T-helper 1 cell treated with Interleukin-12 subunit alpha and Interleukin-12 subunit beta and Interleukin-4 antibody, amounts not matched to agents 30 μg/mL and 1 μg/mL, for 36 hours (primary cell): ENCODE results near the gene MNX1.
A peak's percentile ranks its signal among the peaks of the same experiment; 100 is the strongest.

Source experiments
- H3K27ac Mint-ChIP-seq: one replicate; pipeline ENCODE4 v1.8.0; 2021; ENCODE audit warnings: mild to moderate bottlenecking, mixed read lengths
- H3K27me3 Mint-ChIP-seq: one replicate; pipeline ENCODE4 v1.8.0; 2021; ENCODE audit warnings: low read depth, mixed read lengths
- H3K36me3 Mint-ChIP-seq: one replicate; pipeline ENCODE4 v1.8.0; 2021; ENCODE audit warnings: low read depth, mixed read lengths
- H3K4me1 Mint-ChIP-seq: one replicate; pipeline ENCODE4 v1.8.0; 2021; ENCODE audit warnings: low read depth, mixed read lengths
- H3K4me3 Mint-ChIP-seq: one replicate; pipeline ENCODE4 v1.8.0; 2021; ENCODE audit warnings: mild to moderate bottlenecking, moderate library complexity, mixed read lengths
- H3K9me3 Mint-ChIP-seq: one replicate; pipeline ENCODE4 v1.8.0; 2021; ENCODE audit warnings: mixed read lengths

MNX1 gene

DNA sequence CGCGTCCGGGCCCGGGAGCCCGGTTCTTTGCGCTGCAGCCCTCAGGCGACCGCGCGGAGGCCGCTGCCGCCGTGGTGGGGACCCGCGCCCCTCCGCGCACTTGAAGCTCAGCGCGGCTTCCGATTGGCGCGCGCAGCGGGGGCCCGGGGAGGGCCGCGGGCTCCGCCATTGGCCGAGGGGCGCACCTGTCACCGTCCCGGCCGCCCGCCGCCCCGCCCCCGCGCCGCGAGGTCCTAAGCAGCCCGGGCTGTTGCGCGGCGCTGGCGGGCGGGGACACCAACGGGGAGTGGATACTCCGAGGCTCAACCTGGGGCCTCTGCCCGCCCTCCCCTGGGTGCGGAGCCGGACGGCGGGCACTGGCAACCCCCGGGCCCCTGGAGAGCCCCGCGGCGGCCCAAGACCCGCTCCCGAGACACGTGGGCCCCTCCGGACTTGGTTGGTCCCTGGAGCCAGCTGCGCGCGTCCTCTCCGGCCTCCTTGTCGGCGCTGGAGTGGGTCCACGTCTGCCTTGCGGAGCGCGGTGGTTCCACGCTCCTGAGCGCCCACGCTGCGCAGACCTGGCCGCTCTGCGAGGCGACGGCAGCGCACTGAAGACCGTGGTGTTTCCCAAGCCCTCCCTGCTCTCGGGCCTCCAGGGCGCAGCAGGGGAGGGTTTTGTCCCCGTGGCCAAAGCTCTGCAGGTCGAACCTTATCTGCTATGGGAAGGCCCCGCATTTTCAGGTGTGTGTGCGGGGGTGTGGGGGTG is at the start of gene MNX1:
Gene MNX1 (minus strand): TSS at position 76 of the 745 bp plus-strand sequence. CDS start 313 bp downstream, outside the sequence.
- peak within 1 kb of the TSS; percentile 31 for H3K4me3 Mint-ChIP-seq
- peaks cover 6% of the 10 kb centered on the region for H3K4me1 Mint-ChIP-seq
- peaks cover 83% of the 10 kb centered on the region for H3K27me3 Mint-ChIP-seq
- H3K9me3 Mint-ChIP-seq, result no peaks in the 10 kb centered on the region
- H3K27ac Mint-ChIP-seq, result no peak within 1 kb of the TSS
- no peaks in the 10 kb centered on the region for H3K36me3 Mint-ChIP-seq

GRCh38 chr7:157059534-157059933 is 49.1 kb upstream of the MNX1 start:
- no peak overlapping the region for H3K27ac Mint-ChIP-seq
- H3K9me3 Mint-ChIP-seq, result peaks cover 23% of the 10 kb centered on the region
- H3K4me3 Mint-ChIP-seq, result no peak overlapping the region
- no peaks in the 10 kb centered on the region for H3K27me3 Mint-ChIP-seq
- H3K4me1 Mint-ChIP-seq, result no peaks in the 10 kb centered on the region
- H3K36me3 Mint-ChIP-seq, result no peaks in the 10 kb centered on the region

GRCh38 chr7:157058701-157059100 is 48.2 kb upstream of the MNX1 start:
- Mint-ChIP-seq H3K36me3 (no peaks in the 10 kb centered on the region), H3K4me3 (no peak overlapping the region), H3K27ac (no peak overlapping the region), H3K9me3 (peaks cover 20% of the 10 kb centered on the region), H3K27me3 (peaks cover under 1% of the 10 kb centered on the region), H3K4me1 (no peaks in the 10 kb centered on the region)

- Mint-ChIP-seq H3K36me3 (no peaks in the 10 kb centered on the region), H3K4me1 (no peaks in the 10 kb centered on the region), H3K27ac (no peak overlapping the region), H3K27me3 (peaks cover 6% of the 10 kb centered on the region), H3K9me3 (peaks cover 14% of the 10 kb centered on the region), H3K4me3 (no peak overlapping the region)
These were observed 47.6 kb upstream of the MNX1 start for GRCh38 chr7:157058068-157058467.

DNA sequence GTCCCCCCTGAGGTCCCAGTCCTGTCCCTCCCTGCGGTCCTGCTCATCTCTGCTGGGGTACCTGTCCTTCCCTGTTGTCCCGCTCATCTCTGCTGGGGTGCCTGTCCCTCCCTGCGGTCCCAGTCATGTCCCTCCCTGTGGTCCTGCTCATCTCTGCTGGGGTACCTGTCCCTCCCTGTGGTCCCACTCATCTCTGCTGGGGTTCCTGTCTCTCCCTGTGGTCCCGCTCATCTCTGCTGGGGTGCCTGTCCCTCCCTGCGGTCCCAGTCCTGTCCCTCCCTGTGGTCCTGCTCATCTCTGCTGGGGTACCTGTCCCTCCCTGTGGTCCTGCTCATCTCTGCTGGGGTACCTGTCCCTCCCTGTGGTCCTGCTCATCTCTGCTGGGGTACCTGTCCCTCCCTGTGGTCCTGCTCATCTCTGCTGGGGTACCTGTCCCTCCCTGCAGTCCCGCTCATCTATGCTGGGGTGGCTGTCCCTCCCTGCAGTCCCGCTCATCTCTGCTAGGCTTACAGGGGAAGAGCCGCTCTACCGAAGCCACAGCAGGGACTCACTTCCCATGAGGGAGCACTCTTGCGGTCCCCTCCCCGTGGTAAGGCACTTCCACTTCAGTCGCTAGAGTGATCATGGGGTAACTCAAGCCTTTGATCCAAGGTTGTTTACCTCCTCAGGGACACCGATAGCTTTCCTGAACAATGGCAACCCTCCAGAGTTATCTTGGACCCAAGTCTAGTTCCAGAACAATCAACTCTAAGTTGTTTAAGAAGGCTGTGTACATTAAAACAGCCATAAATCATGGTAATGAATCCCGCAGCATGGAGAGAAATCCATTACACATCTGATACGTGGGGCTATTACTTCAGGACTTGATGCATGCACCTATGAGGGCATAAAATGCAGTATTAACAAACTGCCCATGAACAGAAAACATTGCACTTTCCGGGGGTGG is 46.8 kb upstream of the MNX1 start:
- Mint-ChIP-seq H3K9me3 (peaks cover 8% of the 10 kb centered on the region), H3K4me3 (no peak overlapping the region), H3K4me1 (no peaks in the 10 kb centered on the region), H3K27ac (no peak overlapping the region), H3K36me3 (no peaks in the 10 kb centered on the region), H3K27me3 (peaks cover 6% of the 10 kb centered on the region)

DNA sequence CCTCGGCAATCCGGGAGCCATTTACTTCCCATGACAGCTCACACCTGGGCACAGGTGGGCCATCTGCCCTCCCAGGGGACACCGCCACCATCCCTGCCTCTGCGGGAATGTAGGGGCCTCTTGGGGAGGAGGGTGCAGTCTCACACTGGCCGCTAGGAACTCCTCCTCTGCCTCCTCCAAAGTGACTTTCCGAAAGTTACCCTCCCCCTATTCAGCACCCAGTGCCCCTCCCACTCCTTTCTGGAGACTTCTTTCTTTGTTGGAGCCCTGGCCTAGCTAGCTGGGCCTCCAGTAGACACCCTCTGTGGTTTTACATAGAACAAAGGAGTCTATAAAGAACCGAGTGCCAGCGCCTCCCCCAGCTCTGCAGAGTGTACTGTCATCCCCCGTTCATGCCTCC is 45.8 kb upstream of the MNX1 start:
- no peaks in the 10 kb centered on the region for H3K36me3 Mint-ChIP-seq
- H3K4me1 Mint-ChIP-seq, result no peaks in the 10 kb centered on the region
- H3K27ac Mint-ChIP-seq, result no peak overlapping the region
- H3K27me3 Mint-ChIP-seq, result peaks cover 6% of the 10 kb centered on the region
- no peak overlapping the region for H3K4me3 Mint-ChIP-seq
- H3K9me3 Mint-ChIP-seq, result no peaks in the 10 kb centered on the region

- peaks cover 6% of the 10 kb centered on the region for H3K27me3 Mint-ChIP-seq
- H3K27ac Mint-ChIP-seq, result no peak overlapping the region
- no peak overlapping the region for H3K4me3 Mint-ChIP-seq
- H3K9me3 Mint-ChIP-seq, result no peaks in the 10 kb centered on the region
- H3K4me1 Mint-ChIP-seq, result no peaks in the 10 kb centered on the region
- no peaks in the 10 kb centered on the region for H3K36me3 Mint-ChIP-seq
These were observed 44.5 kb upstream of the MNX1 start for GRCh38 chr7:157054927-157055326.

DNA sequence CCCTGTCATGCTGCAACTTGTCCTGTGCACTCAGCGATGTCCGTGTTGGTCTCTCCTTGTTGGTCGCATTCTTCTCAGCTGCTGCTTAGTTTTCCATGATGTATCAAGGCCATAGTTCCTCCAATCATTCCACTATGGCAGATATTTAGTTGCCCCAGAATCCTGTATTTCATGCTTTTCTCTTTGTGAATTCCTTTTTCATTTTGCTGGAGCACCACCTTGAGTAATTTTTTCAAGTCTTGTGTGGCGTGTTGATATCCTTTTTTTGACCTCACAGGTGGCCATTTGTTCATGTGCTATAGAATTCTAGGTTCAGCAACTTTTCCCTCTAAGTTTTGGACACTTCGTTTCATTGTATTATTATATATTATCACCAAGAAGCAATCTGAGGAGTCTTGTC is 42.7 kb upstream of the MNX1 start:
- H3K27me3 Mint-ChIP-seq, result peaks cover 6% of the 10 kb centered on the region
- H3K4me3 Mint-ChIP-seq, result no peak overlapping the region
- no peaks in the 10 kb centered on the region for H3K4me1 Mint-ChIP-seq
- no peaks in the 10 kb centered on the region for H3K9me3 Mint-ChIP-seq
- H3K36me3 Mint-ChIP-seq, result no peaks in the 10 kb centered on the region
- H3K27ac Mint-ChIP-seq, result no peak overlapping the region

GRCh38 chr7:157047148-157047547 is 36.7 kb upstream of the MNX1 start:
- H3K27me3 Mint-ChIP-seq, result no peaks in the 10 kb centered on the region
- no peaks in the 10 kb centered on the region for H3K36me3 Mint-ChIP-seq
- H3K27ac Mint-ChIP-seq, result no peak overlapping the region
- H3K9me3 Mint-ChIP-seq, result no peaks in the 10 kb centered on the region
- H3K4me1 Mint-ChIP-seq, result no peaks in the 10 kb centered on the region
- H3K4me3 Mint-ChIP-seq, result no peak overlapping the region

DNA sequence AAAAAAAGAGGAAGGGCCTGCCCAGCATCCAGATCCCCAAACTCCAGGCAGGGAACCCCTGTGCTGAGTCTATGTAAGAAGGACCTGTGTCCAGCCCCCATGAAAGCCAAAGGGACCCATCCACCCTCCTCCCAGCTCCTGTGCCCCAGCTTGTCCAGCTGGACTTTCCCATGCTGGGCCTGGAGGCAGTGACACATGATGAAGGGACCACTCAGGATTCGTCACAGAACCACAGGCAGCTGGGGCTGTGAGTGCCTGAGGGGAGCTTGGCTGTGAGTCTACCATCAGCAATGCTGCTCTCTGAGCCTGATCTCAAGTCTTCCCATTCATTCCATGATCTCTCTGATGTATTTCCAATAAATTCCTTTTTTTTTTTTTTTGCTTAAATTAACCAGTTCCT is 36.2 kb upstream of the MNX1 start:
- H3K9me3 Mint-ChIP-seq, result no peaks in the 10 kb centered on the region
- no peak overlapping the region for H3K4me3 Mint-ChIP-seq
- H3K4me1 Mint-ChIP-seq, result no peaks in the 10 kb centered on the region
- H3K36me3 Mint-ChIP-seq, result no peaks in the 10 kb centered on the region
- H3K27me3 Mint-ChIP-seq, result no peaks in the 10 kb centered on the region
- H3K27ac Mint-ChIP-seq, result no peak overlapping the region

DNA sequence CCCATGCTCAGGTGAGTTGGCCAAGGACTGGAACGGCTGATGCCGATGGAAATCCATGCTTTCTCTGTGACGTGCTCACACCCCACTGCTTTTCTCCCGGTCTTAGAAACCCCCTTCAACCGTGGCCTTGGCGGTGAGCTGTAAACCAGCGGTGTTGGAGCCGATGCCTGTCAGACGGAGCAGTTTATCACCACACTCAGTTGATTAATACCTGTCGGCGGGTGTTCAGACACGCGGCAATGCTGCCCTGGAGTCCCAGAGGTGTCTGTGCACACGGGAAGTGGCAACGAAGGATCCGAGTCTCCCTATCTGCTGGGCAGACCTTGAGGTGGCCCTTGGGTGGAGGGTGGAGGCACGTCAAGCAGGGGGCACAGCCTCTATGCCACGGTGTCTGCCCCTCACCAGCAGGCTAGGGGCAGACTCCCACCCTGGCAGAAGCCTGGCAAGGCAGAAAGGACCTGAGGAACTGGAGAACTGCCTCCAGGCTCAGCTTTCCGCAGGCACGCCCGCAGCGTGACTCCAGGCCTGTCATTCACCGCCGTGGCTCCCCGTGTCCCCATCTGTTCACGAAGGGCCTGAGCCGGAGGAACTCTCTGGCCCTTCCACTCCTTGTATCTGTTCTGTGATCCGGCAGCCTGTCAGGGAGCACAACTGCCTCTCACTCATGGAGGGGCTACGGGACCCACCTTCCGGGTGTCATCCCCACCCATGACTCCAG is 34.6 kb upstream of the MNX1 start:
- H3K36me3 Mint-ChIP-seq, result no peaks in the 10 kb centered on the region
- no peaks in the 10 kb centered on the region for H3K4me1 Mint-ChIP-seq
- H3K27ac Mint-ChIP-seq, result no peak overlapping the region
- H3K27me3 Mint-ChIP-seq, result no peaks in the 10 kb centered on the region
- no peak overlapping the region for H3K4me3 Mint-ChIP-seq
- H3K9me3 Mint-ChIP-seq, result no peaks in the 10 kb centered on the region

DNA sequence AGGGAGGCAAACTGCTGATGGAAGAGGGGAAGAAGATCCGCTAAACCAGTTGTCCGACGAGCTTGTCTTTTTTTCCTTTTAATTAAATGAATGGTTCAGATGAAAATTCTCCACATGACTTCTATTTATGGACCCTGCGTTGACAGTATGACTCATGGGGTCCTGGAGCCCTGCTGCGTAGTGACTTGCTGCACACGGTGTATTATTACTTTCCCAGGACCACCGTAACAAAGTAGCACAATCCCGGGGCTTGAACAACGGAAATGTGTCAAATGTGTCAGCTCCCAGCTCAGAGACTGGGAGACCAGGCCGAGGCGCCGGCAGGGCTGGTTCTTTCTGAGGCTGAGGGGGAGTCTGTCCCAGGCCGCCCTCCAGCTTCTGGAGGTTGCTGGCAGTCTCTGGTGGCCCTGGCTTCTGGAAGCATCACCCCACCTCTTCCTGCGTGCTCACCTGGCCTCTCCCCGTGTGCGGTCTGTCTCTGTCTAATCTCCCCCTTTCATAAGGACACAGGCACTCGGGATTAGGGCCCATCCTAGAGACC is 33.8 kb upstream of the MNX1 start:
- no peaks in the 10 kb centered on the region for H3K4me1 Mint-ChIP-seq
- H3K36me3 Mint-ChIP-seq, result no peaks in the 10 kb centered on the region
- H3K27ac Mint-ChIP-seq, result no peak overlapping the region
- no peaks in the 10 kb centered on the region for H3K27me3 Mint-ChIP-seq
- H3K4me3 Mint-ChIP-seq, result no peak overlapping the region
- H3K9me3 Mint-ChIP-seq, result no peaks in the 10 kb centered on the region

DNA sequence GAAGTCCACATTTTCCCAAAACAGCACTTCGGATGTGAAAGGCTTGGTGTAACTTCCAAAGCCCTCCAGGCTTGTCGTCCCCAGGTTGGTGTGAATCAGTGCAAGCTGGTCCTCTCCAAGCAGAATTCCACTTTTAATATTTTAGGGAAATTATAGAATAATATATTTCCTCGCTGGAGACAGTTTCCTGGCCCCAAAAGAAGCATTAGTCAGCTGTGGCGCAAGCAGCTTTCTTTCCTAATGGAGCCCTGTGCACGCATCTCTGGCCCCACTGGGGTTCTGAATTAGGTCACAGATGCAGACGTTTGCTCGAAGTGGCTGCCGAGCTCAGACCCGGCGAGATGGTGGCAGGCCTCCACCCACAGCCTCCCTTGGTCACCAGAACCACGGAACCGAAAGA is 33.3 kb upstream of the MNX1 start:
- no peaks in the 10 kb centered on the region for H3K36me3 Mint-ChIP-seq
- H3K9me3 Mint-ChIP-seq, result no peaks in the 10 kb centered on the region
- H3K4me1 Mint-ChIP-seq, result no peaks in the 10 kb centered on the region
- no peak overlapping the region for H3K27ac Mint-ChIP-seq
- no peaks in the 10 kb centered on the region for H3K27me3 Mint-ChIP-seq
- H3K4me3 Mint-ChIP-seq, result no peak overlapping the region

DNA sequence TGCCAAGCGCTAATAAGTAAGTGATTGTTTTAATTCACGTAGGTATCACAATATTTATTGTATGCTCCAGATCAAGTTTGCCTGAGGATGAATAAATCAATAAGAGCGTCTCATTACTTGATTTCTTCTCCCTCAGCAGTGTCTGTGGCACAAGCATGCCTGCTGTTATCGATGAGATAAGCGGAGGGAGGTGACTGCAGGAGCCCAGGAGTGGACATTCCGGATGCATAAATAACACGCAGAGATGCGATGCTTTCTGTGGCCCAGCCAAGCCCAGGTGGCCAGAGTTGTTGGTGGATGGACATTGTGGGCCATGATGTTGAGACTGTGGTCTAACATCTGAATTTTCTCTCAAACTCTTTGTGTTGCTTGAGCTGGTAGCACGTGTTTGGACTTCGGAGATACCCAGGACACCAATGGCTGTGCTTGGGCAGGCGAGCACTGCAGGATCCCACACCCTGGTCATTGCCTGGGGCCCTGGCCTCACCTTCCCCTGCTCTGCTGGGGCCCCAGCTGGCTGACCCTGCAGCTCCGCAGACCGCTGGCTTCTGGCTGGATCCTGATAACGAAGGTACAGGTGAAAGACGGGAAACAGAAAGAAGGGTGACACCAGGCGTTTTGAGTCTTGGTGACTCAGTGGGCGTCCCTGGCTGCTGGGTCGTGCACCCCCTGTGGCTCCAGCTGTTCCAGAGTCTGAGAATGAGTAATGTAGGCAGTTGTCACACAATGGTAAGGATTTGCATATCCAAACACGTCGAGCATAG is 31.2 kb upstream of the MNX1 start:
- Mint-ChIP-seq H3K4me3 (no peak overlapping the region), H3K27ac (no peak overlapping the region), H3K36me3 (no peaks in the 10 kb centered on the region), H3K9me3 (peaks cover 3% of the 10 kb centered on the region), H3K4me1 (no peaks in the 10 kb centered on the region), H3K27me3 (peaks cover 4% of the 10 kb centered on the region)
